Stimulated activated naive B cell treated with anti-CD40 and anti-IgM and Interleukin-4, amounts not matched to agents 10 μg/mL and 1 μg/mL and 100 μg/mL, for 72 hours (primary cell): ENCODE data around the gene ZPBP2.

Source experiments
- ATAC-seq, 2 donors: fragments of 150-1000 bp; cut with Tn5 transposase; replicated peaks; 2 replicates each; pipeline ENCODE4 v1.10.0; 2021; ENCODE audit warnings: moderate library complexity in 1 of 2
- DNase-seq: peaks from one replicate; pipeline ENCODE4 v3.0.0; 2021
- H3K27ac Mint-ChIP-seq: one replicate; pipeline ENCODE4 v1.8.0; 2022; ENCODE audit warnings: mild to moderate bottlenecking, mixed read lengths
- H3K27me3 Mint-ChIP-seq, 2 donors: one replicate each; pipeline ENCODE4 v1.8.0; 2022; ENCODE audit warnings: mixed read lengths in 2 of 2
- H3K36me3 Mint-ChIP-seq, 2 donors: one replicate each; pipeline ENCODE4 v1.8.0; 2022; ENCODE audit warnings: mixed read lengths in 2 of 2, mild to moderate bottlenecking in 1 of 2
- H3K4me1 Mint-ChIP-seq, 2 donors: one replicate each; pipeline ENCODE4 v1.8.0; 2022; ENCODE audit warnings: mixed read lengths in 2 of 2, mild to moderate bottlenecking in 1 of 2
- H3K4me3 Mint-ChIP-seq, 2 donors: one replicate each; pipeline ENCODE4 v1.8.0; 2022; ENCODE audit warnings: mild to moderate bottlenecking in 2 of 2, mixed read lengths in 2 of 2, moderate library complexity in 1 of 2
- H3K9me3 Mint-ChIP-seq, 2 donors: one replicate each; pipeline ENCODE4 v1.8.0; 2022; ENCODE audit warnings: mixed read lengths in 2 of 2, mild to moderate bottlenecking in 1 of 2

Gene ZPBP2

DNA sequence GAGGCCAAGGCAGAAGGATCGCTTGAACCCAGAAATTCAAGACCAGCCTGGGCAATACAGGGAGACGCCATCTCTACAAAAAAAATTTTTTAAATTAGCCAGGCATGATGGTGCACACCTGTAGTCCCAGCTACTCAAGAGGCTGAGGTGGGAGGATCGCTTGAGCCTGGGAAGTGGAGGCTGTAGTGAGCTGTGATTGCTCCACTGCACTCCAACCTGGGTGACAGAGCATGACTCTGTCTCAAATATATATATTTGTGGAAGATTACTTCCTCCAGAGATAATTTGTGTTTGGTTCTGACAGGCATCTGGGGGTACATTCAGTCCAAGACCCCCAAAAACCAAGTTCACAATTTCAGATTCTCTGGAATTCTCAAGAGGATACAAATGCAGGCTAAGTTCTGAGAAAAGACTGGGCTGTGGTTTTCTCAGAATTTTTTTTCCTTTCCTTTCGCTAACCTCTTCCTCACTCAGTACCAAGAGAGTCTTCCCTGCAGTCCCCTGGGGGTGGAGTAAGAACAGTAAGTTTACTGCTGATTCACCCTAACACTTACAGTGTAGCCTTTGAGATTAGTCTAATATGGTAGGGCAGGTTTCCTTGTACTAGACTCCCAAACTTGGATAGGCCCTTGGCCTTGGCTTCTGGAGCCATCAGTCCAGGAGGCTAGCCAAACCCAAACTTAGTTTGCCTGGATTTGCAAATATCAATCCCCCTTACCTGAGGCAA, 35.3 kb downstream of the ZPBP2 start:
- Mint-ChIP-seq H3K27me3 (no peaks in the 10 kb centered on the region), H3K4me3 (no peak overlapping the region), H3K27ac (no peak overlapping the region), H3K36me3 (peaks cover 25 to 28% of the 10 kb centered on the region in 2 donors), H3K9me3 (no peaks in the 10 kb centered on the region), H3K4me1 (peaks cover 21 to 26% of the 10 kb centered on the region in 2 donors)
- DNase-seq (peak; percentile 27), ATAC-seq (peak; percentile 99 to 100)

DNA sequence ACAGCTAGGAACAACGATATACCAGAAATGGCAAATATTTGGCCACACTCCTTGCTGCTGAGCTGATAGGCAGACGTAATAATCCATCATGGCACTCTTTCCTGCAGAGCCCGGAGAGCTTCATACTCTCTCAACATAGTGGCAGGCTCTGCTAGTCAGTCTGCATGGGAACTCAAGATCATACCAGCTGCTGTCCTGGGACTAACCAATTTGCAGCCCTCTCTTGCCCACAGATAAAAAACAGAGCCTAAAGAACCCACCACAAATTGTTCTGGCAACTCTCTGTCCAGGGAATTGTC, 36.9 kb downstream of the ZPBP2 start:
- no peak for ATAC-seq
- H3K4me1 Mint-ChIP-seq, result peaks cover 21 to 26% of the 10 kb centered on the region in 2 donors

DNA sequence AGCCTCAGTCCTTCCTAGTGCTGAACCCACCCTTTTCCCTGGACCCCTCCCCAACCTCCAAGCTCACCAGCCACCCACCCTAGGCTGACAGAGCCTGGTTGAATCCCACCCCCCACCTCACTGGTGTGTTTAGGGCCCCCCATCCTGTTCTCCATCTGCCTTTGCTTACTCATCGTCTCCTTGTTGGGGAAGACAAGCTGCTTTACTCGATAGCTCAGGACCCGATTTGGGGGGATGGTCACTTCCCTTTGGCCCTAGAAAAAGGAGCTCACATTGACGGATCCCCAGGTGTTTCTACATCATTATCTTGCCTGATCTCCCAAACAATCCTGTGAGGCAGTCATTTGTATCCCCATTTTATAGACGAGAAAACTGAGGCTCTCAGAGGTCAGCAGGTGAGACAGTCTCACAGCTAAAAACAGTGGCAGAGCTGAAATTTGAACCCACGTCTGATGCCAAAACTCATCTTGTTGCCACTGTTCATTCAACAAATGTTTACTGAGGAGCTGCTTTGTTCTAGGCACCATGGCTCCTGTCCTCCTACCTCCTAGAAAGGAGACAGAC, 40.9 kb downstream of the ZPBP2 start:
- Mint-ChIP-seq H3K4me1 (peaks cover 14 to 17% of the 10 kb centered on the region in 2 donors), H3K27ac (no peak overlapping the region), H3K9me3 (no peaks in the 10 kb centered on the region), H3K4me3 (no peak overlapping the region), H3K27me3 (no peaks in the 10 kb centered on the region), H3K36me3 (peaks cover 51 to 54% of the 10 kb centered on the region in 2 donors)
- ATAC-seq, result no peak
- DNase-seq, result no peak

More for the DNA sequence above, 36.9 kb downstream of the ZPBP2 start:
- peaks cover 35 to 36% of the 10 kb centered on the region in 2 donors for H3K36me3 Mint-ChIP-seq
- no peaks in the 10 kb centered on the region for H3K27me3 Mint-ChIP-seq
- no peaks in the 10 kb centered on the region for H3K9me3 Mint-ChIP-seq
- no peak overlapping the region for H3K27ac Mint-ChIP-seq
- no peak overlapping the region for H3K4me3 Mint-ChIP-seq
- no peak for DNase-seq

DNA sequence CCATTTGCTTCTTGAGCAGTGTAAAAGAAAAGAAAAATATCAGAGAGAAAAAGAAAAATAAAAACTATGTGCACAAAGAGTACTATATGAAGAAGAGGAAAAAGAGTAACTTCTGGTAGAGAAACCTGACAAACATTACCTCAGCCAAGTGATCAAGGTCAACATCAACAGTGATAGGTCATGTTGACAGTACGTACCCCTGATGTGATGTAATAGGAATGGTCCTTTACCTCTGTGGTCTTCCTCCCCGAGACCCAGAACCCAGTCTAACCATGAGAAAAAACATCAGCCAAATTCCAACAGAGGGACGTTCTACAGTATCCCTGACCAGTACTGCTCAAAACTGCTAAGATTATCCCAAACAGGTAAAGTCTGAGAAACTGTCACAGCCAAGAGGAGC, 46.0 kb downstream of the ZPBP2 start:
- ATAC-seq (no peak), DNase-seq (no peak)
- Mint-ChIP-seq H3K27me3 (no peaks in the 10 kb centered on the region), H3K27ac (no peak overlapping the region), H3K4me3 (no peak overlapping the region), H3K9me3 (peaks cover 0 to 2% of the 10 kb centered on the region in 2 donors), H3K4me1 (peaks cover 14 to 27% of the 10 kb centered on the region in 2 donors), H3K36me3 (peaks cover 59 to 61% of the 10 kb centered on the region in 2 donors)

DNA sequence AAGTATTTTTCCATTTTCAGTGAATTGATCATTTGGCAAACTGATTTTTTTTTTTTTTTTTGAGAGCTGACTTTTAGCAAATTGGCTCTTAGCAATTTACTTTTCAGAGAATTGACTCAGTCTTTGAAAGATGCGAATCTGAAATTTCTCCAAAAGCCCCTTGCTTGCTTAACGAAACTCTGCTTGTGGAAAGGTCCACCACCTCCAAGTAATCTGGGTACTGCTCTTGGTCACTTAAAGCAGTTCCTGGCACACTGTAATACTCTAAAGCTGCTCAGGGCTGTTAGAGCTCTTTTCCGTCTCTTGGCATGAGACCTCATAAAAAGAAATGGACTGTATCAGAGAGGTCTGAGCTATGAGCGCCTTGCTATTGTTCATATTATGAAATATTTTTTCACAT, 47.6 kb downstream of the ZPBP2 start:
- Mint-ChIP-seq H3K27ac (peak overlapping the region; percentile 37), H3K4me3 (peak overlapping the region in 1 of 2 donors; percentile 29), H3K27me3 (no peaks in the 10 kb centered on the region), H3K9me3 (peaks cover 0 to 2% of the 10 kb centered on the region in 2 donors), H3K4me1 (peaks cover 23 to 39% of the 10 kb centered on the region in 2 donors), H3K36me3 (peaks cover 64 to 68% of the 10 kb centered on the region in 2 donors)
- ATAC-seq (peak; percentile 43 to 72), DNase-seq (no peak)

DNA sequence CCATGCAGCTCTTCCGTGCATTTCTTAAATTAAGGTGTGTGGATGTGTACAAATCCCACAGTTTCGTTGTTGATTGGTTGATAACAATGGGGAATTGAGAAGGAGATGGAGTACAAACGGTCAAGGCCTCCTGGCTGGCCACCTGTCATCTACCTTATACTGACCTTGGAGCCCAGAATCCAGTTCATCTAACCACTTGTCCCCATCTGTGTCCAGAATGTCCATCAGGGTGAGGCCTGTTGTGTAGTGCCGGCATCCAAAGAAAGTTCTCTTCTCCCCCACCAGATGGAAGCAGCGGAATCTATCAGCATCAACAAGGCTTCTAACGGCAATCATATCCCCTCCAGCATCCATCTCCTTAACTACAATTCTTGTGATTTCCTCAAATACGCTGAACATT, 48.9 kb downstream of the ZPBP2 start:
- H3K27me3 Mint-ChIP-seq, result no peaks in the 10 kb centered on the region
- H3K36me3 Mint-ChIP-seq, result peaks cover 56 to 75% of the 10 kb centered on the region in 2 donors
- H3K9me3 Mint-ChIP-seq, result peaks cover 0 to 2% of the 10 kb centered on the region in 2 donors
- no peak overlapping the region for H3K27ac Mint-ChIP-seq
- no peak overlapping the region for H3K4me3 Mint-ChIP-seq
- no peak for ATAC-seq
- H3K4me1 Mint-ChIP-seq, result peaks cover 35 to 52% of the 10 kb centered on the region in 2 donors
- no peak for DNase-seq

DNA sequence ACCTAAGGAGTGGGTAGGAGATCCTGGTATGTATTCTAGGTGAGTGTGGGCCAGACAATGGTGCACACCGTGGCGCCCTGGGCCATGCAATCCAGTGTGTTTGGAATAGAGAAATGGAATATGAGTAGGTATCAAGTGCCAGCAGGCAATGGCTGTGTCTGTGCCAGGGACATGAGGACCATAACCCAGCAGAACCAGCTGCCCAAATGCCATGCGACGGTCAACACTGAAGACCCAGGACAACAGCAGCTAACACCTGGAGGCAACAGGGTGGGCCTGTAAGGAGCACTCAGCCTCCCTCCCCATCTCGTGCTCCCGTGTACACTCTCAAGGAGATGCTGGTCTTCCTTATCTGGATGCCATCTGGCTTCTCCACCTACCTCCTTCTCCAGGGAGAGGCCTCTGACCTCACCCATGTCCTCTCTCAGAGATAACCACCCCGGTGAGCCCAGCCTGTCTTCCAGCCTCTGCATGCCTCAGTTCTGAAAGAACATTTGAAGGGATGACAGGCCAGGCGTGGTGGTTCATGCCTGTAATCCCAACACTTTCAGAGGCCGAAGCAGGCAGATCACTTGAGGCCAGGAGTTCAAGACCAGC, 51.2 kb downstream of the ZPBP2 start:
- Mint-ChIP-seq H3K9me3 (peaks cover 0 to 2% of the 10 kb centered on the region in 2 donors), H3K4me3 (no peak overlapping the region), H3K27me3 (no peaks in the 10 kb centered on the region), H3K4me1 (peaks cover 47 to 70% of the 10 kb centered on the region in 2 donors), H3K36me3 (peaks cover 53 to 78% of the 10 kb centered on the region in 2 donors), H3K27ac (peak overlapping the region; percentile 37)
- ATAC-seq (no peak), DNase-seq (no peak)

DNA sequence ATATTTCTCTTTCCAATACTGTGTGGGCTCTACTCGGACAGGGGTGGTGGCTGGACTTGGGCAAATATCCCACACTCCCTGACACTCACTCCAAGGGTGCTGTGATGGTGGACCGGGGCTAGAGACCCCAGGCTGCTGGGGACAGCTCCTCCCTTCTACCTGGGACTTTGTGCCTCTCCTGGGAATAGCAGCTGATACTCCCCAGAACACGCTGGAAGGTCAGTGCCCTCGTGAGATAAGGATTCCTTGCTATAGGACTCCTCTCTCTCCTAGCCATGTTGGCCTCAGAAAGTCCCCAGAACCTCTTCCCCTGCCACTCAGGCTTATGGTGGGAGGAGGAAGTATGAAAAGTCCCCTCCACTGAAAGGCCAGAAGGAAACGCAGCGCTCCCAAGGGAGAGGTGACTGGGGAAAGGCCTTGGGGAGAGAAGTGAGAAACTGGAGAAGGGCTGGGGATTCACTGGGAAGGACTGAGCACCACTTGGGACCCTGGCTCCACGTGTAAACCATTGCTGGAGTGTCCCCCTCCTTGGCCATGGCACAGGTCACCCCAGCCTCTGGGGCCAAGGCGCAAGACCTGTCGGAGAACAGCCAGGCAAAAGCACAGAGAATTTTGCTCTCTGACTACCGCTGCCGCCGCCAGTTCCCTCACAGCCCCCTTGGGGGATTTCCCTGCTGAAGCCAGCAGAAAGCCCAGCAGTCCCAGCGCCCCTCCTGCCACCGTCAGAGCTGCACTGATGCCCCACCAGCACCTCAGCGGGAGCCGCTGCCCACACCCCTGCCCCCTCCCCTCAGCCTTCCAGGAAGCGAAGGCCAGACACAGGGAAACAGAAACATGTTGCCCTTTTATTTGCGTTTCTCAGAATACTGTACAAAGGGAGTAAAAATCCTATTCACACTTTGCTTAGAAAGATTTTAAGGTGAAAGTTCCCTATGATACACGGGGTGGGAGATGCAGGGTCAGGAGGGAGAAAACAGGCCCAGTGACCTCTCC, 52.5 kb downstream of the ZPBP2 start:
- Mint-ChIP-seq H3K4me3 (peak overlapping the region; percentile 31 to 60), H3K27ac (peak overlapping the region; percentile 94), H3K9me3 (peaks cover 0 to 2% of the 10 kb centered on the region in 2 donors), H3K27me3 (no peaks in the 10 kb centered on the region), H3K4me1 (peaks cover 57 to 78% of the 10 kb centered on the region in 2 donors), H3K36me3 (peaks cover 53 to 77% of the 10 kb centered on the region in 2 donors)
- DNase-seq (peak; percentile 53), ATAC-seq (peak; percentile 75 to 80)

DNA sequence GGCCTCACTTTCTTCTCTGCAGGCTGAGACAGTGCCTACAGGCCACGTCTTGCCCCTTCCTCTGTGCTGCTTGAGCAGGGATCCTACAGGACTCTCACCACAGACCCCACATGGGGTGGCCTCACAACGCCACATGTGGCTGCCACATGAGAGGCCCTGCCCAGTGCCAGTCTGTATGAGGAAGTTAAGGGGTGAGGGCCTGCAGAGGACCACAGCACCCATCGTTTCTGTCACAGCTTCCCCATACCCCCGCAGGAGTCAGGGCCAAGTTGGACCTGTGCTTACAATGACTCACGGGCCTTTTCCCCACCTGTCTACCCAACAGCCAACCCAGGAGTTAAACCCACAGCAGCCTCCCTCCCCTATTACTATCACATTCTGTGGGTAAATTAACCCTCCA, 53.3 kb downstream of the ZPBP2 start:
- peak; percentile 78 for ATAC-seq
- H3K27me3 Mint-ChIP-seq, result no peaks in the 10 kb centered on the region
- peak overlapping the region; percentile 48 to 59 for H3K4me3 Mint-ChIP-seq
- peaks cover 63 to 84% of the 10 kb centered on the region in 2 donors for H3K4me1 Mint-ChIP-seq
- peak overlapping the region; percentile 94 for H3K27ac Mint-ChIP-seq
- peaks cover 53 to 76% of the 10 kb centered on the region in 2 donors for H3K36me3 Mint-ChIP-seq
- DNase-seq, result peak; percentile 26
- peaks cover 0 to 2% of the 10 kb centered on the region in 2 donors for H3K9me3 Mint-ChIP-seq

DNA sequence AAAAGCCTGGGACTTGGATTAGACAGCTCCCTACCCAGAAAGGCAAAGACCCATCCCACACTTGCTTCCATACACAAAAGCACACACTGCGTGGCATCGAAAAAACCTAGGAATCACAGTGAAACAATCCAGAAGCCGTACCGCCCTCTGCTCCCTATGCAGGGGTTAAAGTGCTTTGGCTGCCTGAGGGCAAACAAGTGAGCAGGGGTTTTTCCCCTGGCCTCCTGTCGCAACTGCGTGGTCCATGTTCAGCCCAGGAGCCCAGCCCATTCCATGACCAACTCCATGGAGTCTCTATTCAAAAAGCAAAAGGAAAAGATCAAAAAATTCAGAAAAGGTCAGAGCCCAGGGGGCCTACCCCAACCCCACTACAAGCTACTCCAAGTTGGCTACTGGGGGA, 54.0 kb downstream of the ZPBP2 start:
- DNase-seq, result no peak
- peak overlapping the region in 1 of 2 donors; percentile 59 for H3K4me3 Mint-ChIP-seq
- ATAC-seq, result no peak

DNA sequence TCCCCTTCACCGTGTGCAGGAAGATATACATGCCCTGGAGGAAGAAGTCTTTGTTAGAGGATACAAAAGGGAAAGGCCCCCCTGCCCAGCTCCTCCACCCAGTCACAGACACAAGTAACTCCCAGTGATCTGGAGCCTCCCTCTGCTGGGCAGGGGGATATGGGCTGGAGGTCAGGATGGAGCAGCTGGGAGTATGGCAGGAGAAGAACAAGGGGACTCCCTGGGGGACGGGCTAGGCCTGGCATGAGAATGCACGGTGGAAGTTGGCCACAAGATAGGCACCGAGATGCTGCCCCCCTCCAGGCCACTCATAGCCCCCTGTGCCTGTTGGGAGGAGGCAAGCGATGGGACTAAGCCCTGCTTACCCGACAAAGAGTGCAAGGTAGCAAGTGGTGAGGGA, 55.2 kb downstream of the ZPBP2 start:
- peak overlapping the region; percentile 54 for H3K27ac Mint-ChIP-seq
- no peak overlapping the region for H3K4me3 Mint-ChIP-seq
- no peaks in the 10 kb centered on the region for H3K27me3 Mint-ChIP-seq
- ATAC-seq, result no peak
- DNase-seq, result no peak
- H3K4me1 Mint-ChIP-seq, result peaks cover 61 to 86% of the 10 kb centered on the region in 2 donors
- H3K36me3 Mint-ChIP-seq, result peaks cover 38 to 57% of the 10 kb centered on the region in 2 donors
- peaks cover 0 to 1% of the 10 kb centered on the region in 2 donors for H3K9me3 Mint-ChIP-seq

More for the DNA sequence above, 54.0 kb downstream of the ZPBP2 start:
- H3K27ac Mint-ChIP-seq, result peak overlapping the region; percentile 94
- H3K27me3 Mint-ChIP-seq, result no peaks in the 10 kb centered on the region
- peaks cover 0 to 2% of the 10 kb centered on the region in 2 donors for H3K9me3 Mint-ChIP-seq
- H3K36me3 Mint-ChIP-seq, result peaks cover 47 to 70% of the 10 kb centered on the region in 2 donors
- H3K4me1 Mint-ChIP-seq, result peaks cover 60 to 82% of the 10 kb centered on the region in 2 donors

DNA sequence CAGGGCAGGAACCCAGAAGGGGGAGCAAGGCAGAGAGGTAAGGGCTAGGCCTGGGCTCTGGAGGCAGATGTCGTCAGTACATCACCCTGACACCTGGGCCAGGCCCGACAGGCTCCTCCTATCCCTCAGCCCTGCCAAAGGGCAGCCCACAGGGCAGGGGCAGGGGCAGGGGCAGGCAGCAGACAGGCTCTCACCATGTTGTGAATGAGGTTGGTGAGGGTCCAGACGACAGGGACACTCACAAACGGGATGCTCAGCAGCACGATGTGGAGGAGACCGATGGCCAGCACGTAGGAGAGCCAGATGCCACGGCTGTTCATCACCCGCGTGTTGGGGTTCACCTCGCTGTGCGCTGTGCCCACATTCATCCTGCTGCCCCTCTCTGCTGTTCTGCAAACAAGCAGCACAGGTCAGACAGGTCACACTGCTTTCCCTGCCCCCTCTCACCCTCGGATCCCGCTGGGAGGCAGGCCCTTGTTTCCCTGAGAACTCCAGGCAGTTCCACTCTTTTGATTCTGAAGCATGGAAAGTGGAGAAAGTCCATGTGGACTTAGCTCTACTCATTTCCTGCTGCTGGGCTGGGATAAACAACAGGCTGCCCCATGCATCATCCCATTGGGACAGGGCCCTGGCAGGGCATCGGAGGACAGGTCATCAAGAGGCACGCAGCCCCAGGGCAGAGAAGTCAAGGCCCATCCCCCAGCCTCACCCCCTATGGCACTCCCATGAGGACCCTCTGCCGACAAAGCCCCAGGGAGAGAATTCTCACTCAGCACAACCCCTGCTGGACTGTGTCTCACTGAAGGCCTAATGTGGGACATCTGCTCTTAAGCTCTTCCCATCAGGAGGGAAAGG, 56.1 kb downstream of the ZPBP2 start:
- Mint-ChIP-seq H3K9me3 (no peaks in the 10 kb centered on the region), H3K36me3 (peaks cover 29 to 51% of the 10 kb centered on the region in 2 donors), H3K4me3 (no peak overlapping the region), H3K27me3 (no peaks in the 10 kb centered on the region), H3K27ac (peak overlapping the region; percentile 51), H3K4me1 (peaks cover 65 to 85% of the 10 kb centered on the region in 2 donors)
- no peak for ATAC-seq
- DNase-seq, result no peak

DNA sequence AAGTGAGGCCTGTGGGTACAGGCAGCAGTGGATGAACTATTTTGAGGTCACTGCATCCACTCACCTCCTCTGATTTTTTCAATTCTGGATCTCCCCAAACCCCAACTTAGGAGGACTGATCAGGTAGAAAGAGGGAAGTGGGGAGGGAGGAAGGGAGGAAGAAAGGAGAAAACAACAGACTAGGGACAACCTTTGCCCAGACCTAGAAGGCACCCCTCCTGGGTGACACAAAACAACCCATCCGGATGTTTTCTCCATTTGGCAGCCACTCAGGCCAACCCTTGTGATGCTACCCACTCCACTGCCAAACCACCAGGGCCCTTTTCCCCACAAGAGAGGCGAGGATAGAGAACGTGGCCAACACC, 56.7 kb downstream of the ZPBP2 start:
- H3K4me3 Mint-ChIP-seq, result no peak overlapping the region
- DNase-seq (no peak), ATAC-seq (no peak)
- H3K36me3 Mint-ChIP-seq, result peaks cover 25 to 45% of the 10 kb centered on the region in 2 donors
- H3K4me1 Mint-ChIP-seq, result peaks cover 66 to 86% of the 10 kb centered on the region in 2 donors
- H3K9me3 Mint-ChIP-seq, result no peaks in the 10 kb centered on the region
- H3K27me3 Mint-ChIP-seq, result no peaks in the 10 kb centered on the region
- H3K27ac Mint-ChIP-seq, result peak overlapping the region; percentile 51
